HG03520 (cell line): ENCODE measurements around the gene HBP1.

Experiments used
- ATAC-seq: cut with Tn5 transposase; IDR thresholded peaks from one replicate; pipeline ENCODE4 v1.9.1; 2021; ENCODE audit warnings: mild to moderate bottlenecking, moderate library complexity; ENCODE audit not compliant: unreplicated experiment

The HBP1 gene

DNA sequence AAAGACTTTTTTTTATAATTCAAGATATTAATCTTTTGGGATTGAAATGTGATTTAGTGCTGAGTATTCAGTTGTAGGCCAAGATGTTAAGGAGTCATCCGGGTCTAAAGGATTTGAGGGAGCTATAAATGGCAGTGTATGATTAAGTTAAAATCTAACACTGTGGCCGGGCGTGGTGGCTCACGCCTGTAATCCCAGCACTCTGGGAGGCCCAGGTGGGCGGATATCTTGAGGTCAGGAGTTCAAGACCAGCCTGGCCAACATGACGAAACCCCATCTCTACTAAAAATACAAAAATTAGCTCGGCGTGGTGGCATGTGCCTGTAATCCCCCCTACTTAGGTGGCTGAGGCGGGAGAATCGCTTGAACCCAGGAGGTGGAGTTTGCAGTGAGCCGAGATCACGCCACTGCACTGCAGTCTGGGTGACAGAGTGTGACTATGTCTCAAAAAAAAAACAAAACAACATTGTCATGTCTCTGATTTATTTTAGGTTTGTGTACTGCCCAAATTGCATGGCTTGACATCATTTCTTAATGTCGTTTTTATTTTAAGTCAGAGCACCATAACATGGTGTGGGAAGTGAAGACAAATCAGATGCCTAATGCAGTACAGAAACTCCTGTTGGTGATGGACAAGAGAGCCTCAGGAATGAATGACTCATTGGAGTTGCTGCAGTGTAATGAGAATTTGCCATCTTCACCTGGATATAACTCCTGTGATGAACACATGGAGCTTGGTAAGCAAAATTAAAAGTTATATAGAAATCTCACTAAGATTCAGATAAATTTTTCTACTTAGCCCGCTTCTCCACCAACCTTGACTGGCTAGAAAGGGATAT is 10.7 kb downstream of the HBP1 start:
- no peak for ATAC-seq

DNA sequence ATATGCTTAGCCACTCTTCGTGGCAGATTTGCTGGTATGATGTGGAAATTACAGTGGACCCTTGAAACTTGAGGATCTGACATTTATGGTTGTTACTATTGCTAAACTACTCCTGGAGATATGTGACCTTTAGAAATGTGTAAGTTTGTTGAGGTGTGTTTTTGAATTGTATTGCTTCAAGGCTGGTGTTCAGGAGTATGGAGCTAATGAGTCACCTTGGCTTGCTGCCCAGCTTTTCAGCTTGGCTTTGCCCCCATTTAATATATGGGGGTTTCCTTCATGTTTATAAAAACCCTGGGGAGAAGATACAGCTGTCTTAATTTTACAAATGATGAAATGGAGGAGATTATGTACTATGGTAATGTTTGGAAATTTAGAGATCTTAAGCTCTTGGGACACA is 11.6 kb downstream of the HBP1 start:
- no peak for ATAC-seq

DNA sequence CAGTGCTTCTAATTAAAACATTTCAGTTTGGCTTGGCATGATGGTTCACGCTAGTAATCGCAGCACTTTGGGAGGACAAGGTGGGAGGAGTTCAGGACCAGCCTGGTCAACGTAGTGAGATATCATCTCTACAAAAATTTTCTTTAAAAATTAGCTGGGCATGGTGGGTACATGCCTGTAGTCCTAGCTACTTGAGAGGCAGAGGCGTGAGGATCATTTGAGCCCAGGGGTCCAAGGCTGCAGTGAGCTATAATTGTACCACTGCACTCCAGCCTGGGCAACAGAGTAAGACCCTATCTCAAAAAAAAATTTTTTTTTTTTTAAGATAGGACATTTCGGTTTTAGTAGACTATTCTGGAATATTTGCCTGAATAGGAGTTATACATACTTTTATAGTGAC is 12.4 kb downstream of the HBP1 start:
- ATAC-seq, result no peak

DNA sequence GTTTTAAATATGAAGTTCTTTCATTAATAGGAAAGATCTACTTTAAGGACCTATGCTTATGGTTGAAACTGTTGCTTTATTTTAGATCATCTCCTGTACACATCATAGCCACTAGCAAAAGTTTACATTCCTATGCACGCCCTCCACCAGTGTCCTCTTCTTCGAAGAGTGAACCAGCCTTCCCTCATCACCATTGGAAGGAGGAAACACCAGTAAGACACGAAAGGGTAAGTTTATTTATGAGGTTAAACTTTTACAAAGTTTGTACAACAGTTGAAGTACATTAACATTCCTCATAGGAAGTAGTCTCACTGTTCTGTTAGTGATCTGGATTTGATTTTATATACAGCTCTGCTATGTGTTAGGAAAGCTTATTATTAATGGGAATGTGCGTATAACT is 16.9 kb downstream of the HBP1 start:
- no peak for ATAC-seq

DNA sequence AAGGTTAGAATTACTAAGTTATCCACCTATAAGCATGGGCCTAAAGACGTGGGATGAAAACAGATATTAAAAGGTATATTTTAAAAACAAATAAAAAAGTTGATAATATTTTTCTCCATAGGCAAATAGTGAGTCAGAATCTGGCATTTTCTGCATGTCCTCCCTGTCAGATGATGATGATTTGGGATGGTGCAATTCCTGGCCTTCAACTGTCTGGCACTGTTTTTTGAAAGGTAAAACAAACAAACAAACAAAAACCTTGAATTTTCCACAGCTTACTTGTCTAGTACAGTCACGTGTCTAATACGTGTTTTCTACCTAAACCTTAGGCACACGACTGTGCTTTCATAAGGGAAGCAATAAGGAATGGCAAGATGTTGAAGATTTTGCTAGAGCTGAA is 17.4 kb downstream of the HBP1 start:
- no peak for ATAC-seq

DNA sequence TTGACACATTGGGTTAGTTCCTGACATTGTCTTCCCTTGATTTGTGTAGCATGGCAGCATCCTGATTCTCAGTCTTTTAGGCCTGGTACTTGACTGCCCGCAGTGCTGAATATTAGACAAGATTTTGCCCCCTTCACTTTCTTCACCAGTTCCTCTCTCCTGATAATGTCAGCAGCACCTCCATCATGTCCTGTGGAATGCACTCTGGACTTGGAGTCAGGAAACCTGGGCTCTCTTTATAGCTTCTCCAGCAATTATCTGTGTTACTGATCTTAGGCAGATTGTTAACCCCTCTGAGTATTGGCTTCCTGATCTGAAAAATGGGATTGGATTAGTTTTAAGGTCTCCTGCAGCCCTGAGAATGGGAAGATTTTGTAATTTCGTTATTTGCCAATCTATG is 19.0 kb downstream of the HBP1 start:
- ATAC-seq, result no peak

DNA sequence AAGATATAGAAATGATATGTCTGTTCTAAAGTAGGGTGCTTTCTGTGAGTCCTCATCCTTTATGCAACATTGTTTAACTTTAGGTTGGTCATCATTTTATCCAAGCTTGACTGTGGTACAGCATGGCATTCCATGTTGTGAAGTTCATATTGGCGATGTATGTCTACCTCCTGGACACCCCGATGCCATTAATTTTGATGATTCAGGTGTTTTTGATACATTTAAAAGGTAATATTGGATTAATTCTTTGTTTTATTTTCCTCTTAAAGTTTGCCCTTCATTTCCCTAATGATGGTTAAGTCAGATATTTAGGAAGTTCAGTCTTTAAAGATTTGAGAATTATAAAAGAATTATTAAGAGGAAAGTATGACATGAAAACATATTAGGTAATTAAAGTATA is 21.3 kb downstream of the HBP1 start:
- ATAC-seq, result no peak

DNA sequence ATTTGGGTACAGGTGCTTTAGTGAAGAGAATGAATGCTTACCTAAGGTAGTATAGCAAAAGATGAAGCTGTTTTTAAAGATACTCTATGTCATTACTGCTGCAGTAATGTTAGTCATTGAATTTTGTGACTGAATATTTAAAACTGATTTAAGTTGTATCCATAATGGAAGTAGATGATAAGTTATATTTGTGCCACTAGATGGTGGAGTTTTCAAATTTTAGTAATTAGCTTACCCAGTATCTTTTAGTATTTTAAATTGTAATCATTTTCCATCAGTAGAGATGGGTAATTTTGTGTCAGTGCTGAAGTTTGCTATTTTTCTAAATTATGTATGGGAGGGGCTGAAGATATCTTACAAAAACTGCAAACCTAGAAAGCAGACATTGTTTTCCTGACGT is 25.2 kb downstream of the HBP1 start:
- no peak for ATAC-seq

DNA sequence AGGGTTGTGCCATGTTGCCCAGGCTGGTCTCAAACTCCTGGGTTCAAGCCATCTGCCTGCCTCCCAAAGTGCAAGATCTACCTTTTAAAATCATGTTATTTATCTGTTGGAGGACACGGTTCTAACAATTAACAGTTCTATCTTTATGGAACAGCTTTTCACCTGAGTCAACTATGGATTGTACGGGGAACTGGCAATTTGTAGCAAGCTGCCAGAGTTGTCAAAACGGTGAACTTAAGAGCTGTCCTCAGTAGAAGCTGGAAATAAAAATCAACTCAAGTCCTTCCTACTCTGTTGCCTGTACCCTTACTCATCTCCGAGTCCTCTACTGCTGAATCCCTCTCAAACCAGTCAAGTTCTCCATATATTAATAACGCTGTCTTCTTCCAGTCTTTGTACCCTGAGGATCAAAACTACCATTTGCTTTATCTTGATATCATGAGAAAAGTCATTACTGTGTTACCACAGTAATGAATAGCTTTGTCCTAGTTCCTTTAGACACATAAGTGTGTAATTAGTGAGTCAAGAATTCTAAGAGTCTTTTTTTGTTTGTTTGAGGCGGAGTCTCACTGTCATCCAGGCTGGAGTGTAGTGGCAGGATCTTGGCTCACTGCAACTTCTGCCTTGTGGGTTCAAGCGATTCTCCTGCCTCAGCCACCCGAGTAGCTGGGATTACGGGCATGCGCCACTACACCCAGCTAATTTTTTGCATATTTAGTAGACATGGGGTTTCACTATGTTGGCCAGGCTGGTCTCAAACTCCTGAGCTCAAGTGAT is 28.2 kb downstream of the HBP1 start:
- no peak for ATAC-seq

DNA sequence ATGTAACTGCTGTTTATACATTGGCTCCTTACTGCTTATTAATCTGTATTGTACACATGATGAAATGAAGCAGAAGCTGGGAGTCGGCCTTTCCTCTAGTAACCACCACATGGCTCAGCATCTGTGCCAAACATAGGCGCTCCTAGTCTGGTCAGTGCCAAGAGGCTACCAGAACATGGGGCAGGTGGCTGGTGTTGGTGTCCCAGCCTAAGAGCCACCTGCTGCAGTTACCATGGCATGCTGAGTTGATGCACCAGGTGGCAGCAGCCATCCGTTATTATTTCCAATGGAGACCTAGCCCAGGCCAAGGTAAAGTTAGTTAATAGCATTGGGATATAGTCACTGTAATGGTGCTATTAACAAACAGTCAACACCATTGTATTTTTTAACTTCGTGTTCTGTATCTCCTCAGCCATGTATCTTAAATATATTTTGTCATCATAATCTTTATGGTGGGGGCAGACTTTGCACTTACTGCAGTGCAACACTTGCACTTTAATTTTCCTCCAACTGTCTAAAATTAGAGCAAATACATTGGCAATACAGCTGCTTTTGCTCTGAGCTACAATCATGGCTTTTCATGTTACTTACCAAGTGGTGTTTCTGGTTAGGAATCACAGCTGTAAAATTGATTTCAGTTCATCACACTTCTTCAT is 33.1 kb downstream of the HBP1 start:
- ATAC-seq, result peak; percentile 63

DNA sequence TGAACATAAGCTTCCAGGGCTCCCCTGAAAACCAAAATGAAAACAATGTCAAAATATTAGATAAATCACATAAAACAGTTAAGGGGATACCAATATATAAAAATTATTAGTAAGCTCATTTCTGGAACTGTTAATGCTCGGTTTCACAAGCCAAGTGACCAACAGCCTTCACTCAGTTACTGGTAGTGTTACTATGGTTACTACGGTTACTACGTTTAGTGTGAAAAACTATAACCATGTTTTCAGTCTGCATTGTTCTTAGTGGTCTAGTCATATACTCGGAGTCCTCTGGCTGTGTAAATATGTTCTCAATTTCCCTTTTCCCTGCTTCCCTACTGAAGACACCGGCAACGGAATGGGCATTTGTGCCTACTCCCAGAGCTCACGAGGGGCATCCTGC is 34.8 kb downstream of the HBP1 start:
- no peak for ATAC-seq

DNA sequence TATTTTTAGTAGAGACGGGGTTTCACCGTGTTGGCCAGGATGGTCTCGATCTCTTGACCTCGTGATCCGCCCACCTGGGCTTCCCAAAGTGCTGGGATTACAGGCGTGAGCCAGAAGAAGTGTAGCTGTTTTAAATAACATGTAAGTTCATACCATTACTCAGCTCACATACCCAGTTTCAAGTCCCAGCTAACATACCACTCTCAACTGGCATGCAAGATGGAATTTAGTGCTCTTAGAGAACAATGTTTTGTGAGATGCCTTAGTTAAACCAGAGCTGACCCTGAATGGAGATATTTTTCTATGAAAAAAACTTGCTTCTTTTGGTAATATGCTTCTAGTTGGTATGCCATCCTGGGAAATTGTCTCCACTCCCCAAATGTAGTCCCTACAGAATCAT is 37.3 kb downstream of the HBP1 start:
- ATAC-seq, result no peak

DNA sequence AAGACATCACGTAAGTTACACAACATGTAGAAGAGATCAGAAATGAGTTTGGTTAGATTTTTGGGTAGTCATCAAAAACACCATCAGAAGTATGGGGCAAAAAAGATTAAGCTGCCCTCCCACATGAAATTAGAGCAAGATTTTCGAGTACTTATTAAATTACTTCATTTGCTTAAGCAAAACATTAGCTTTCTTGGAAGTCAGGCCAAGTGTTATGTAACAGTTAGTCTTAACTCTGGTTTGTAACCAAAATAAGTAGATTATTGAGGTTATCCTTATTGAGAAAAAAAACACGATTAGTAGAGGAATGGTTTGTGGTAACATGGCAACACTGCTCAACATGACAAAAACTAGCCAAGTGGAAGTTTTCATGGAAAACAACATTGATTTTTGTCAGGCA is 37.9 kb downstream of the HBP1 start:
- ATAC-seq, result no peak

DNA sequence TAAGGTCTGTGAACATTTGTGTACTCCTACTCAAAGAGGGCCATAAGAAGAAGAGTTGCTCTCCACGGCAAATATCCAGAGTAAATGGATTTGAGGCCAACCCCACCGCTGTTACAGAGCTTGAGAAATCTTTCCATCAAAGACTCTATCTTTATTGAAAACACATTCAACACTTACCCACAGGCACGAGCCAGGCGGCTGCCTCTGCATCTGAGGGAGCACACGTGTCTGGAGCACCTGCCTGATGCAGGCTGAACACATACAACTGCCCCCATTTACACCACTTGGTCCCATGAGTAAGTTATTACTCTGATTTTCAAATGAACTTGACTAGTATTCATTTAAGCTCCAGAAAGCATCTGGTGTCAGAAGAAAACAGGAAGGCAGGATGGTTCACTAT is 38.7 kb downstream of the HBP1 start:
- no peak for ATAC-seq

DNA sequence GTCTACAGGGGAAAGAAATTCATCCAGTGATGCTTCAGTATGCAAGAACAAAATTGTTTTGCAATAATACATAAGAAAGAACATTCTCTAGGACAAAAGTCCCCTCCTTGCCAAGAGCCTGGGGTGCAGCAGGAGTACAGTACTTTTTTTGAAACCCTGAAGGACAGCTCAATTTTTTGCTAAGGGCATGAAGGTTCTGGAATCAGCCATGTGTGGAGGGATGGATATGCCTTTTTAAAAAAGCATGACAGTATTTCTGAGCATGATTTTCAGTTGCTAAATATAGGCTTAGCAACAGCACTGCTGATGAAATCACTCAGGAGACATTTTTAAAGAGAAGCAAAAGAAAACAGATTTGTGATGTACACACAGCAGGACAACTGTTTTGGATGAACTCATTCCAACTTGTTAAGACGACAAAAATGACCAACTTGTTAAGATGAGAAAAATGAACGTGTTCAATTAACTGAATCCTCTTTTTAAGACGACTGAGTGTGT is 39.3 kb downstream of the HBP1 start:
- no peak for ATAC-seq

DNA sequence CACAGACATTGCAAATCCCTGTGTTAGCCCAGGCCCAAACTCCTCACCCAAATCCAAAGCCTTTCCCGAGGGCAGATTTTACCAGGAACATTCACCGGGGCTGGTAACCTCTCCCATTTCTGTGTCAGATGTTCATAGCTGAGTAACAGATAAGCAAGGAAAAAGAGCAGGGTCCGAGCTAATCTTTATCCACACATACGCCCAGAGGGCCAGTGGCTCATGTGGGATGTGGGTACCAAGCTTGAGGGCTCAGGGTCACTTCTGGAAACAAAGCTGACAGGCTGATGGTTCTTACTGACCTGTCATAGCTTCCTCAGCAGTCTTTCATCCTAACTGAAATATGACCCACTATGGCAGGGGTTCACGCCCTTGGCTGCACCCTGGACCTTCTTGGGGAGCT is 39.8 kb downstream of the HBP1 start:
- ATAC-seq, result no peak

DNA sequence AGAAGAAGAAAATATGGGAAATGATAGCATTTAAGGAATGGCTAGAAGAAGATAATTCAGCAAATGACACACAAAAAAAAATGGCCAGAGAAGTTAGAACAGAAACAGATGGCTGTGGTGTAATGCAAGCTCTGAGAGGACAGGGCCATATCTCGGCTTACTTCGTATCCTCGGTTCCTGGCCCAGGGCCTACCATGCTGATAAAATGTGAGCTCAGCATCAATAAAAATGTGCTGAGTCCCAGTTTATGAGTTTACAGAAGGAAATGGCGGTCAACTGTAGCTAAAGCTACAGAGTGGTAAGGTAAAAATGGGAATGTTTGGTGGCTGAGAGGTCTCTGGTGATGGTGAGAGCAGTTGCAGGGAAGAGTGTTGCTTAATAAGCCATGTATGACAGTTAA is 40.8 kb downstream of the HBP1 start:
- ATAC-seq, result no peak

DNA sequence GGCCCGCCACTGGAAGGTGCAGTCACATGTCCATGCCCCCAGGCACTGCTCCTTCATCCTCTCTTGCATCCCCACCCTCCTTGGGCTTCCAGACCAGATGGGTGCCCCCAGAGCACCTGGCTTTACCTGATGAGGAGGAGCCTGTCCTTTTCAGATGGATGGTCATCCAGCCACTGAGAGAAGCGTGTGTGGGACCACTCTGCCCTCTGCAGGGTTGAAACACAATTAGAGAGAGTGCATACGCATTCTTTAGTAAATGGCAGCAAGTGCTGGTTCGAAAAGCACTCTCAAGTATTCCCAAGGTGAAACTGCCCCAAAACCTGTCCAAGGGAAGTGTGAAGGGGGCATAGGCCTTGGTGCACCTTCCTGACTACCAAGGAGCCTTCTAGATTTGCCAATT is 41.6 kb downstream of the HBP1 start:
- no peak for ATAC-seq

DNA sequence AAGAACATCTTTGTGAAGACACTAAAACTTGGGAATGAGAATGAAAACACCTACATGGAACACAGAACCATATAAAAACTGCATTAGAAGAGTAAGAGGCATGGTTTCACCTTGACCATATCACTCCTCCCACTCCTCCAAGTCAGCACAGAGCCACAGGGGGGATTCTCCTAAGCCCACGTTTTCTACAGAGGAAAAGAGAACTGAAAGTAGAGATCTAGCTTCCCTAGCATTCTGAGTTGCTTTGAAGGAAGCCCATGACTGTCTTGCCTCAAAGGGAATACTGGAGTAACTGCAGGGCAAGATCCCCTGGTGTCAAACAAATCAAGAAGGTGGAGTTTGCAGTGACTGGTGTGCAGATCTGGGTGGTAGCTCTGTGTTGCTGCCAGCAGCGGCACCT is 43.9 kb downstream of the HBP1 start:
- ATAC-seq, result no peak

DNA sequence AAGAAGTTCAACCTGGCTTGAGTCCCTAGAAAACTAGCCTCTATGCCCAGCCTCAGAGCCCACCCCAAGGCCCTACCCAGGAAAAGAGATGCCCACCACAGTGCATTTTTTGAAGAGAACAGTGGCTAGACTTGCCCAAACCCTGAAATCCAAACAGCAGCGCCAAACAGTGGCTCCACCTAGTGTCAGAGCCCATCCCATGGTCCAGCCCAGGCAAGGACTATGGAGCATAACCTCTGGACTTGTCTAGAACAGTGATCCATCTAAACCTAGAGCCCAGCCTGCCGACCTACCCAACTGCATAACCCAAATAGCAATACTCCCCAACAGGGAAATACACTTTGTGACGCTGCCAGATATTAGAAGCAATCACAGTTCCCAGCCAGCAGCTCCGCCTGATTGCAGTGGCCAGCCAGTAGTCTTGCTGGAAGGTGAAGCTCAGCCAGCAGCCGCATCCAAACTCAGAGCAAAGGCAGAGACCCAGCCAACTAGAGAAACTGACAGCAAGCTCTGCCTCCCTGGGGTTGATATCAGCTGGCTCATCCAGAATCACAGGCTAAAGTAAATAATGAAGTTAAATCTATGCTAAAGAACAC is 44.5 kb downstream of the HBP1 start:
- no peak for ATAC-seq

DNA sequence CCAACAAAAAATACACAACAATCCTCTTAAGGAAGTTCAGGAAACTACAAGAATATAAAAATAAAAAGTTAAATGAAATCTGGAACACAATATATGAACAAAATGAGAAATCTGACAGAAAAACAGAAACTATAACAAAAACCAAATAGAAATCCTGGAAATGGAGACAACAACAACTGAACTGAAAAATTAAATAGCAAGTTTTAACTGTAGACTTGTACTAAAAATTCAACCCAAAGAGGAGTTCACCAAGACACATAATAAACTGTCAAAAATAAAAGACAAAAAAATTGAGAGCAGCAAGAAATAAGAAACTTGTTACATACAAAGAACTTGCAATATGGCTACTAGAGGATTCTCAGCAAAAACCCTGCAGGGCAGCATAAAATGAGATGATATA is 45.1 kb downstream of the HBP1 start:
- no peak for ATAC-seq
